CD4-positive, alpha-beta T cell treated with Interleukin-17A for 4 hours (primary cell): Measurements from ENCODE around the gene TNK2.

Source experiments
- DNase-seq: peaks from one replicate; pipeline ENCODE4 v3.0.0-alpha.2; 2020; ENCODE audit warnings: mixed read lengths

Gene TNK2

GRCh38 chr3:195897853-195898415 lies 10.4 kb downstream of the TNK2 start:
- peak; percentile 25 for DNase-seq

- no peak for DNase-seq
These were observed 11.1 kb downstream of the TNK2 start for GRCh38 chr3:195897081-195897852.

- DNase-seq = no peak
These were observed 11.8 kb downstream of the TNK2 start for GRCh38 chr3:195896361-195897080.

GRCh38 chr3:195895861-195896360 lies 12.4 kb downstream of the TNK2 start:
- peak; percentile 81 for DNase-seq

- DNase-seq = peak; percentile 73
These were observed 13.1 kb downstream of the TNK2 start for GRCh38 chr3:195895078-195895860.

- DNase-seq = no peak
These were observed 14.4 kb downstream of the TNK2 start for GRCh38 chr3:195893916-195894465.

GRCh38 chr3:195893516-195893915 lies 14.8 kb downstream of the TNK2 start:
- DNase-seq = no peak

GRCh38 chr3:195893044-195893395 lies 15.3 kb downstream of the TNK2 start:
- DNase-seq = no peak

- DNase-seq = no peak
These were observed 16.0 kb downstream of the TNK2 start for GRCh38 chr3:195892105-195893043.

- DNase-seq = no peak
These were observed 16.8 kb downstream of the TNK2 start for GRCh38 chr3:195891431-195892104.

GRCh38 chr3:195889870-195890295 lies 18.5 kb downstream of the TNK2 start:
- DNase-seq = no peak

GRCh38 chr3:195888981-195889869 lies 19.1 kb downstream of the TNK2 start:
- DNase-seq = no peak

- no peak for DNase-seq
These were observed 20.0 kb downstream of the TNK2 start for GRCh38 chr3:195888311-195888761.

GRCh38 chr3:195887670-195888069 lies 20.7 kb downstream of the TNK2 start:
- no peak for DNase-seq

GRCh38 chr3:195886181-195887141 lies 21.9 kb downstream of the TNK2 start:
- DNase-seq = no peak

- no peak for DNase-seq
These were observed 23.1 kb downstream of the TNK2 start for GRCh38 chr3:195885036-195885891.

- DNase-seq = no peak
These were observed 23.7 kb downstream of the TNK2 start for GRCh38 chr3:195884691-195885035.

- no peak for DNase-seq
These were observed 24.6 kb downstream of the TNK2 start for GRCh38 chr3:195883801-195884200.
